ENCODE results near the gene MAPT. TPM values are rescaled to one million over a fixed set of nuclear protein-coding genes. Genes with fewer than 3 reads are reported as not detected.

MAPT gene
- total and polyA plus RNA-seq, 3 donors from 2014 or later, result 5.0 to 100 (median 6.1) TPM

DNA sequence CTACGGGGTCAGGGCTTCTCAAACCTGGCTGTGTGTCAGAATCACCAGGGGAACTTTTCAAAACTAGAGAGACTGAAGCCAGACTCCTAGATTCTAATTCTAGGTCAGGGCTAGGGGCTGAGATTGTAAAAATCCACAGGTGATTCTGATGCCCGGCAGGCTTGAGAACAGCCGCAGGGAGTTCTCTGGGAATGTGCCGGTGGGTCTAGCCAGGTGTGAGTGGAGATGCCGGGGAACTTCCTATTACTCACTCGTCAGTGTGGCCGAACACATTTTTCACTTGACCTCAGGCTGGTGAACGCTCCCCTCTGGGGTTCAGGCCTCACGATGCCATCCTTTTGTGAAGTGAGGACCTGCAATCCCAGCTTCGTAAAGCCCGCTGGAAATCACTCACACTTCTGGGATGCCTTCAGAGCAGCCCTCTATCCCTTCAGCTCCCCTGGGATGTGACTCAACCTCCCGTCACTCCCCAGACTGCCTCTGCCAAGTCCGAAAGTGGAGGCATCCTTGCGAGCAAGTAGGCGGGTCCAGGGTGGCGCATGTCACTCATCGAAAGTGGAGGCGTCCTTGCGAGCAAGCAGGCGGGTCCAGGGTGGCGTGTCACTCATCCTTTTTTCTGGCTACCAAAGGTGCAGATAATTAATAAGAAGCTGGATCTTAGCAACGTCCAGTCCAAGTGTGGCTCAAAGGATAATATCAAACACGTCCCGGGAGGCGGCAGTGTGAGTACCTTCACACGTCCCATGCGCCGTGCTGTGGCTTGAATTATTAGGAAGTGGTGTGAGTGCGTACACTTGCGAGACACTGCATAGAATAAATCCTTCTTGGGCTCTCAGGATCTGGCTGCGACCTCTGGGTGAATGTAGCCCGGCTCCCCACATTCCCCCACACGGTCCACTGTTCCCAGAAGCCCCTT, 115.6 kb downstream of the MAPT start:
- DNase-seq, result no peak
- no peaks in the 10 kb centered on the region for H3K4me1 ChIP-seq
- intact Hi-C loops (cut with DNase I; ENCODE audit: low total_unique reads), result loop anchor here (10.0 kb wide), 1 partner anchor 265 kb away; no protein-coding TSS in a partner anchor
- no peaks in the 10 kb centered on the region for H3K9me3 ChIP-seq
- no peak for TF ChIP-seq POLR2A (IDR thresholded peaks at IDR 0.05)
- TF ChIP-seq, protein P1, sequence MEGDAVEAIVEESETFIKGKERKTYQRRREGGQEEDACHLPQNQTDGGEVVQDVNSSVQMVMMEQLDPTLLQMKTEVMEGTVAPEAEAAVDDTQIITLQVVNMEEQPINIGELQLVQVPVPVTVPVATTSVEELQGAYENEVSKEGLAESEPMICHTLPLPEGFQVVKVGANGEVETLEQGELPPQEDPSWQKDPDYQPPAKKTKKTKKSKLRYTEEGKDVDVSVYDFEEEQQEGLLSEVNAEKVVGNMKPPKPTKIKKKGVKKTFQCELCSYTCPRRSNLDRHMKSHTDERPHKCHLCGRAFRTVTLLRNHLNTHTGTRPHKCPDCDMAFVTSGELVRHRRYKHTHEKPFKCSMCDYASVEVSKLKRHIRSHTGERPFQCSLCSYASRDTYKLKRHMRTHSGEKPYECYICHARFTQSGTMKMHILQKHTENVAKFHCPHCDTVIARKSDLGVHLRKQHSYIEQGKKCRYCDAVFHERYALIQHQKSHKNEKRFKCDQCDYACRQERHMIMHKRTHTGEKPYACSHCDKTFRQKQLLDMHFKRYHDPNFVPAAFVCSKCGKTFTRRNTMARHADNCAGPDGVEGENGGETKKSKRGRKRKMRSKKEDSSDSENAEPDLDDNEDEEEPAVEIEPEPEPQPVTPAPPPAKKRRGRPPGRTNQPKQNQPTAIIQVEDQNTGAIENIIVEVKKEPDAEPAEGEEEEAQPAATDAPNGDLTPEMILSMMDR (IDR thresholded peaks at IDR 0.05), result no peak
- H3K4me3 ChIP-seq, result no peak overlapping the region
- no peaks in the 10 kb centered on the region for H3K36me3 ChIP-seq (ENCODE audit: low read depth, missing control alignments)
- no peak overlapping the region for H3K27ac ChIP-seq
- no peaks in the 10 kb centered on the region for H3K27me3 ChIP-seq
- WGBS, 2 donors, result 84 to 86% methylated on average over 33 of the region's 33 CpGs

DNA sequence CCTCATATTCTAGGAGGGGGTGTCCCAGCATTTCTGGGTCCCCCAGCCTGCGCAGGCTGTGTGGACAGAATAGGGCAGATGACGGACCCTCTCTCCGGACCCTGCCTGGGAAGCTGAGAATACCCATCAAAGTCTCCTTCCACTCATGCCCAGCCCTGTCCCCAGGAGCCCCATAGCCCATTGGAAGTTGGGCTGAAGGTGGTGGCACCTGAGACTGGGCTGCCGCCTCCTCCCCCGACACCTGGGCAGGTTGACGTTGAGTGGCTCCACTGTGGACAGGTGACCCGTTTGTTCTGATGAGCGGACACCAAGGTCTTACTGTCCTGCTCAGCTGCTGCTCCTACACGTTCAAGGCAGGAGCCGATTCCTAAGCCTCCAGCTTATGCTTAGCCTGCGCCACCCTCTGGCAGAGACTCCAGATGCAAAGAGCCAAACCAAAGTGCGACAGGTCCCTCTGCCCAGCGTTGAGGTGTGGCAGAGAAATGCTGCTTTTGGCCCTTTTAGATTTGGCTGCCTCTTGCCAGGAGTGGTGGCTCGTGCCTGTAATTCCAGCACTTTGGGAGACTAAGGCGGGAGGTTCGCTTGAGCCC, 116.3 kb downstream of the MAPT start:
- TF ChIP-seq POLR2A (IDR thresholded peaks at IDR 0.05), result no peak
- TF ChIP-seq, protein P1 (IDR thresholded peaks at IDR 0.05), result no peak
- intact Hi-C loops (cut with DNase I; ENCODE audit: low total_unique reads), result no loop called here
- H3K4me1 ChIP-seq, result no peaks in the 10 kb centered on the region
- no peak for DNase-seq
- WGBS, 2 donors, result 85 to 94% methylated on average over 9 to 16 of the region's 16 CpGs
- no peak overlapping the region for H3K27ac ChIP-seq
- no peak overlapping the region for H3K4me3 ChIP-seq
- H3K27me3 ChIP-seq, result no peaks in the 10 kb centered on the region
- H3K36me3 ChIP-seq (ENCODE audit: low read depth, missing control alignments), result no peaks in the 10 kb centered on the region
- no peaks in the 10 kb centered on the region for H3K9me3 ChIP-seq

DNA sequence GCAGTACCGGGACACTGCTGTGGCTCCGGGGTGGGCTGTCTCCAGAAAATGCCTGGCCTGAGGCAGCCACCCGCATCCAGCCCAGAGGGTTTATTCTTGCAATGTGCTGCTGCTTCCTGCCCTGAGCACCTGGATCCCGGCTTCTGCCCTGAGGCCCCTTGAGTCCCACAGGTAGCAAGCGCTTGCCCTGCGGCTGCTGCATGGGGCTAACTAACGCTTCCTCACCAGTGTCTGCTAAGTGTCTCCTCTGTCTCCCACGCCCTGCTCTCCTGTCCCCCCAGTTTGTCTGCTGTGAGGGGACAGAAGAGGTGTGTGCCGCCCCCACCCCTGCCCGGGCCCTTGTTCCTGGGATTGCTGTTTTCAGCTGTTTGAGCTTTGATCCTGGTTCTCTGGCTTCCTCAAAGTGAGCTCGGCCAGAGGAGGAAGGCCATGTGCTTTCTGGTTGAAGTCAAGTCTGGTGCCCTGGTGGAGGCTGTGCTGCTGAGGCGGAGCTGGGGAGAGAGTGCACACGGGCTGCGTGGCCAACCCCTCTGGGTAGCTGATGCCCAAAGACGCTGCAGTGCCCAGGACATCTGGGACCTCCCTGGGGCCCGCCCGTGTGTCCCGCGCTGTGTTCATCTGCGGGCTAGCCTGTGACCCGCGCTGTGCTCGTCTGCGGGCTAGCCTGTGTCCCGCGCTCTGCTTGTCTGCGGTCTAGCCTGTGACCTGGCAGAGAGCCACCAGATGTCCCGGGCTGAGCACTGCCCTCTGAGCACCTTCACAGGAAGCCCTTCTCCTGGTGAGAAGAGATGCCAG, 117.6 kb downstream of the MAPT start:
- intact Hi-C loops (cut with DNase I; ENCODE audit: low total_unique reads), result no loop called here
- H3K4me1 ChIP-seq, result no peaks in the 10 kb centered on the region
- no peak for TF ChIP-seq POLR2A (IDR thresholded peaks at IDR 0.05)
- TF ChIP-seq, protein P1 (IDR thresholded peaks at IDR 0.05), result no peak
- no peak overlapping the region for H3K4me3 ChIP-seq
- no peak overlapping the region for H3K27ac ChIP-seq
- H3K9me3 ChIP-seq, result no peaks in the 10 kb centered on the region
- WGBS, 2 donors, result 88 to 92% methylated on average over 10 to 28 of the region's 28 CpGs
- no peaks in the 10 kb centered on the region for H3K36me3 ChIP-seq (ENCODE audit: low read depth, missing control alignments)
- DNase-seq, result no peak
- H3K27me3 ChIP-seq, result no peaks in the 10 kb centered on the region

DNA sequence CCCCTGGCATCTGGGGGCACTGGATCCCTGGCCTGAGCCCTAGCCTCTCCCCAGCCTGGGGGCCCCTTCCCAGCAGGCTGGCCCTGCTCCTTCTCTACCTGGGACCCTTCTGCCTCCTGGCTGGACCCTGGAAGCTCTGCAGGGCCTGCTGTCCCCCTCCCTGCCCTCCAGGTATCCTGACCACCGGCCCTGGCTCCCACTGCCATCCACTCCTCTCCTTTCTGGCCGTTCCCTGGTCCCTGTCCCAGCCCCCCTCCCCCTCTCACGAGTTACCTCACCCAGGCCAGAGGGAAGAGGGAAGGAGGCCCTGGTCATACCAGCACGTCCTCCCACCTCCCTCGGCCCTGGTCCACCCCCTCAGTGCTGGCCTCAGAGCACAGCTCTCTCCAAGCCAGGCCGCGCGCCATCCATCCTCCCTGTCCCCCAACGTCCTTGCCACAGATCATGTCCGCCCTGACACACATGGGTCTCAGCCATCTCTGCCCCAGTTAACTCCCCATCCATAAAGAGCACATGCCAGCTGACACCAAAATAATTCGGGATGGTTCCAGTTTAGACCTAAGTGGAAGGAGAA, 118.2 kb downstream of the MAPT start:
- Histone ChIP-seq H3K27me3 (no peaks in the 10 kb centered on the region), H3K4me1 (no peaks in the 10 kb centered on the region), H3K36me3 (ENCODE audit: low read depth, missing control alignments) (no peaks in the 10 kb centered on the region), H3K27ac (no peak overlapping the region), H3K9me3 (no peaks in the 10 kb centered on the region), H3K4me3 (no peak overlapping the region)
- TF ChIP-seq, protein P1 (IDR thresholded peaks at IDR 0.05), result no peak
- TF ChIP-seq POLR2A (IDR thresholded peaks at IDR 0.05), result no peak
- no peak for DNase-seq
- 86 to 88% methylated on average over 11 of the region's 11 CpGs for WGBS, 2 donors
- intact Hi-C loops (cut with DNase I; ENCODE audit: low total_unique reads), result no loop called here

Measured in testis (tissue), 3 donors.